A549 (cell line): ENCODE results near the gene CAMTA1.

Experiments
- KDM1A ChIP-seq: fragments of 200-600 bp; sonication (generic); IDR thresholded peaks from 2 replicates; pipeline ENCODE4 v1.6.1; 2016; ENCODE audit warnings: low read depth, mild to moderate bottlenecking
- POLR2A ChIP-seq: IDR thresholded peaks from 2 replicates; pipeline ENCODE4 v1.6.1; 2012; ENCODE audit warnings: mild to moderate bottlenecking, low read length
- RFX5 ChIP-seq: fragments of 450-650 bp; IDR thresholded peaks from 2 replicates; pipeline ENCODE4 v1.7.1; 2014; ENCODE audit warnings: antibody characterized with exemption, mild to moderate bottlenecking, moderate library complexity
- TFCP2L1 ChIP-seq: fragments of 250-450 bp; sonication (Bioruptor Pico); IDR thresholded peaks from 2 replicates; pipeline ENCODE4 v1.5.0; 2021; ENCODE audit warnings: mild to moderate bottlenecking
- ZFP36 ChIP-seq: fragments of 450-650 bp; IDR thresholded peaks from 2 replicates; pipeline ENCODE4 v1.6.1; 2014; ENCODE audit warnings: borderline replicate concordance; ENCODE audit not compliant: partially characterized antibody
- ZNF302 ChIP-seq: fragments of 250-450 bp; sonication (Bioruptor Pico); IDR thresholded peaks from 2 replicates; pipeline ENCODE4 v1.9.0; 2021; ENCODE audit warnings: inconsistent platforms, mild to moderate bottlenecking, moderate library complexity
- TF ChIP-seq, protein P1 (sequence below): fragments of >200 bp; sonication (Bioruptor Twin); formaldehyde crosslinking; IDR thresholded peaks from 3 replicates; pipeline ENCODE4 v1.5.1; 2016
- TF ChIP-seq, protein P2 (sequence below): fragments of 200-600 bp; sonication (generic); IDR thresholded peaks from 2 replicates; pipeline ENCODE4 v1.6.1; 2016; ENCODE audit warnings: antibody characterized with exemption, mild to moderate bottlenecking, moderate library complexity
- TF ChIP-seq, protein P3 (sequence below): IDR thresholded peaks from 2 replicates; pipeline ENCODE4 v1.6.1; 2012; ENCODE audit warnings: low read depth, borderline replicate concordance

DNA sequence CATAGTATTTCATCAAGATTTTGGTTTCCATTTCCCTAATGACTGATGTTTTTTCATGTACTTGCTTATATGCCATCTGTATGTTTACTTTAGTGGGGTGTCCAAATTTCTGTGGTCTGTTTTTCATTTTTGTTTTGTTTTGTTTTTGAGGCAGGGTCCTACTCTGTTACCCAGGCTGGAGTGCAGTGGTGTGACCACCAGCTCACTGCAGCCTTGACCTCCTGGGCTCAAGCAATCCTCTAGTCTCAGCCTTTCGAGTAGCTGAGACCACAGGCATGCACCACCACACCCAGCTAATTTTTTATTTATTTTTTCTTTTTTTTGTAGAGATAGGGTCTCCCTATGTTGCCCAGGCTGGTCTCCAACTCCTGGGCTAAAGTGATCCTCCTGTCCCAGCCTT is 607.9 kb downstream of the CAMTA1 start:
- TF ChIP-seq, protein P1, sequence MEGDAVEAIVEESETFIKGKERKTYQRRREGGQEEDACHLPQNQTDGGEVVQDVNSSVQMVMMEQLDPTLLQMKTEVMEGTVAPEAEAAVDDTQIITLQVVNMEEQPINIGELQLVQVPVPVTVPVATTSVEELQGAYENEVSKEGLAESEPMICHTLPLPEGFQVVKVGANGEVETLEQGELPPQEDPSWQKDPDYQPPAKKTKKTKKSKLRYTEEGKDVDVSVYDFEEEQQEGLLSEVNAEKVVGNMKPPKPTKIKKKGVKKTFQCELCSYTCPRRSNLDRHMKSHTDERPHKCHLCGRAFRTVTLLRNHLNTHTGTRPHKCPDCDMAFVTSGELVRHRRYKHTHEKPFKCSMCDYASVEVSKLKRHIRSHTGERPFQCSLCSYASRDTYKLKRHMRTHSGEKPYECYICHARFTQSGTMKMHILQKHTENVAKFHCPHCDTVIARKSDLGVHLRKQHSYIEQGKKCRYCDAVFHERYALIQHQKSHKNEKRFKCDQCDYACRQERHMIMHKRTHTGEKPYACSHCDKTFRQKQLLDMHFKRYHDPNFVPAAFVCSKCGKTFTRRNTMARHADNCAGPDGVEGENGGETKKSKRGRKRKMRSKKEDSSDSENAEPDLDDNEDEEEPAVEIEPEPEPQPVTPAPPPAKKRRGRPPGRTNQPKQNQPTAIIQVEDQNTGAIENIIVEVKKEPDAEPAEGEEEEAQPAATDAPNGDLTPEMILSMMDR = no peak
- TF ChIP-seq, protein P2, sequence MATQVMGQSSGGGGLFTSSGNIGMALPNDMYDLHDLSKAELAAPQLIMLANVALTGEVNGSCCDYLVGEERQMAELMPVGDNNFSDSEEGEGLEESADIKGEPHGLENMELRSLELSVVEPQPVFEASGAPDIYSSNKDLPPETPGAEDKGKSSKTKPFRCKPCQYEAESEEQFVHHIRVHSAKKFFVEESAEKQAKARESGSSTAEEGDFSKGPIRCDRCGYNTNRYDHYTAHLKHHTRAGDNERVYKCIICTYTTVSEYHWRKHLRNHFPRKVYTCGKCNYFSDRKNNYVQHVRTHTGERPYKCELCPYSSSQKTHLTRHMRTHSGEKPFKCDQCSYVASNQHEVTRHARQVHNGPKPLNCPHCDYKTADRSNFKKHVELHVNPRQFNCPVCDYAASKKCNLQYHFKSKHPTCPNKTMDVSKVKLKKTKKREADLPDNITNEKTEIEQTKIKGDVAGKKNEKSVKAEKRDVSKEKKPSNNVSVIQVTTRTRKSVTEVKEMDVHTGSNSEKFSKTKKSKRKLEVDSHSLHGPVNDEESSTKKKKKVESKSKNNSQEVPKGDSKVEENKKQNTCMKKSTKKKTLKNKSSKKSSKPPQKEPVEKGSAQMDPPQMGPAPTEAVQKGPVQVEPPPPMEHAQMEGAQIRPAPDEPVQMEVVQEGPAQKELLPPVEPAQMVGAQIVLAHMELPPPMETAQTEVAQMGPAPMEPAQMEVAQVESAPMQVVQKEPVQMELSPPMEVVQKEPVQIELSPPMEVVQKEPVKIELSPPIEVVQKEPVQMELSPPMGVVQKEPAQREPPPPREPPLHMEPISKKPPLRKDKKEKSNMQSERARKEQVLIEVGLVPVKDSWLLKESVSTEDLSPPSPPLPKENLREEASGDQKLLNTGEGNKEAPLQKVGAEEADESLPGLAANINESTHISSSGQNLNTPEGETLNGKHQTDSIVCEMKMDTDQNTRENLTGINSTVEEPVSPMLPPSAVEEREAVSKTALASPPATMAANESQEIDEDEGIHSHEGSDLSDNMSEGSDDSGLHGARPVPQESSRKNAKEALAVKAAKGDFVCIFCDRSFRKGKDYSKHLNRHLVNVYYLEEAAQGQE = no peak
- TF ChIP-seq, protein P3, sequence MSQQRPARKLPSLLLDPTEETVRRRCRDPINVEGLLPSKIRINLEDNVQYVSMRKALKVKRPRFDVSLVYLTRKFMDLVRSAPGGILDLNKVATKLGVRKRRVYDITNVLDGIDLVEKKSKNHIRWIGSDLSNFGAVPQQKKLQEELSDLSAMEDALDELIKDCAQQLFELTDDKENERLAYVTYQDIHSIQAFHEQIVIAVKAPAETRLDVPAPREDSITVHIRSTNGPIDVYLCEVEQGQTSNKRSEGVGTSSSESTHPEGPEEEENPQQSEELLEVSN = no peak
- TF ChIP-seq RFX5 (no peak), POLR2A (no peak), KDM1A (no peak), ZFP36 (no peak), ZNF302 (no peak), TFCP2L1 (no peak)
